ENCODE measurements around the gene TTYH3. TPM values are rescaled to one million over a fixed set of nuclear protein-coding genes. Genes with fewer than 3 reads are reported as not detected.
A peak's percentile ranks its signal among the peaks of the same experiment; 100 is the strongest.

The TTYH3 gene
- total and polyA plus RNA-seq, 2 of the 8 experiments (the other 6 are each of a cell fraction or from before 2014, with no cell fraction given) = 66.2 to 169 TPM

- CTCF ChIA-PET (ENCODE audit: partially characterized antibody) = interaction anchor here (1.4 to 7.6 kb wide), 3 partner anchors 17 to 31 kb away, joined by 4 to 92 read pairs (median 6); no protein-coding TSS in a partner anchor
- Histone ChIP-seq H3K56ac (replicated peaks; ENCODE audit: insufficient read length, low read depth, low read length) (no peak within 1 kb of the TSS), H2BK120ac (replicated peaks; ENCODE audit: low read depth, low read length) (no peak within 1 kb of the TSS), H3K4me2 (ENCODE audit: insufficient read depth in 1 of 2, low read depth in 2 of 2, low read length in 2 of 2) (peak within 1 kb of the TSS; percentile 64 to 85), H2BK15ac (ENCODE audit: low read length) (0 out of 2 replicates have a peak within 1 kb of the TSS, but pooled peaks have one; percentile 29), H2BK20ac (ENCODE audit: low read length) (no peak within 1 kb of the TSS), H3K4me1 (replicated peaks in 1 of 4; ENCODE audit: control insufficient read depth in 3 of 4, insufficient read depth in 4 of 4, low read length in 3 of 4) (peaks cover 0 to 11% (median 8%) of the 10 kb centered on the region in 4 experiments; a peak in 5 of 7 replicates), H3K27me3 (replicated peaks in 1 of 4; ENCODE audit: control insufficient read depth in 3 of 4, extremely low read depth in 1 of 4, insufficient read depth in 3 of 4, low read length in 3 of 4) (peaks cover 7 to 34% (median 30%) of the 10 kb centered on the region in 4 experiments), H4K8ac (ENCODE audit: extremely low read depth, insufficient read depth, low read length) (peak within 1 kb of the TSS; percentile 14; the same call in 1 of the 2 replicates), H3K23ac (ENCODE audit: insufficient read length) (no peak within 1 kb of the TSS), H2AFZ (ENCODE audit: low read length) (peak within 1 kb of the TSS; percentile 15; the same call in 1 of the 2 replicates), H3K36me3 (ENCODE audit: control insufficient read depth in 2 of 4, insufficient read depth in 4 of 4, low read length in 3 of 4) (no peaks in the 10 kb centered on the region; a peak in 1 of 8 replicates), H3K9ac (replicated peaks in 1 of 4; ENCODE audit: extremely low read depth in 1 of 4, low read depth in 3 of 4, low read length in 3 of 4) (no peak within 1 kb of the TSS; a peak in 1 of 7 replicates), H3K79me1 (ENCODE audit: low read depth, low read length) (peaks cover 3% of the 10 kb centered on the region; the same call in 1 of the 2 replicates), H4K5ac (ENCODE audit: insufficient read length, low read depth, low read length) (no peak within 1 kb of the TSS), H2BK12ac (ENCODE audit: low read depth, low read length) (no peak within 1 kb of the TSS), H4K20me1 (replicated peaks in 1 of 2; ENCODE audit: control insufficient read depth in 1 of 2, insufficient read depth in 2 of 2, low read length in 2 of 2) (no peaks in the 10 kb centered on the region), H3K4ac (replicated peaks; ENCODE audit: insufficient read length, low read depth, low read length) (no peak within 1 kb of the TSS), H3K4me3 (ENCODE audit: extremely low read depth in 1 of 4, insufficient read depth in 2 of 4, low read depth in 3 of 4, low read length in 4 of 4) (peak within 1 kb of the TSS; percentile 25 to 63 (median 46)), H3K27ac (ENCODE audit: low read depth, low read length) (no peak within 1 kb of the TSS), H3K14ac (ENCODE audit: insufficient read length) (no peak within 1 kb of the TSS), H3K23me2 (ENCODE audit: low read depth, low read length) (peaks cover 3% of the 10 kb centered on the region; the same call in 1 of the 2 replicates), H2AK5ac (ENCODE audit: low read depth, low read length) (no peak within 1 kb of the TSS), H3K9me3 (ENCODE audit: insufficient read depth in 2 of 2, low read depth in 1 of 2, low read length in 1 of 2) (no peaks in the 10 kb centered on the region; a peak in 1 of 4 replicates), H2BK5ac (ENCODE audit: low read depth, low read length) (no peak within 1 kb of the TSS), H3K18ac (ENCODE audit: extremely low read depth, low read length) (no peak within 1 kb of the TSS; the same call in 1 of the 2 replicates), H3K79me2 (ENCODE audit: control insufficient read depth in 1 of 2, insufficient read depth in 2 of 2, low read length in 2 of 2) (no peaks in the 10 kb centered on the region), H4K91ac (replicated peaks; ENCODE audit: insufficient read length, low read length) (no peak within 1 kb of the TSS)
- peak in 1 of 2 experiments; percentile 59 for DNase-seq (ENCODE audit: low read depth in 1 of 2, low spot score in 2 of 2)
- TF ChIP-seq GABPA (IDR thresholded peaks at IDR 0.05; ENCODE audit: borderline replicate concordance, insufficient read depth, low read length) (0 out of 2 replicates have a peak, but pooled peaks have one; percentile 8), SUZ12 (IDR thresholded peaks at IDR 0.05; ENCODE audit: low read length) (no peak), CREB1 (IDR thresholded peaks at IDR 0.05) (no peak; the same call in 1 of the 2 replicates), EZH2 (IDR thresholded peaks at IDR 0.05; ENCODE audit: low read depth, low read length, severe bottlenecking) (peak; percentile 67), KDM4A (IDR thresholded peaks at IDR 0.05; ENCODE audit: low read depth, low read length, severe bottlenecking) (peak; percentile 60)
- POLR2A ChIA-PET (ENCODE audit: partially characterized antibody) = no interaction called here
- whole genome bisulfite sequencing, 2 experiments (ENCODE audit: extremely low coverage in 1 of 2, insufficient coverage in 1 of 2, insufficient read length in 1 of 2, insufficient replicate concordance in 2 of 2, low coverage in 1 of 2, low lambda C conversion rate in 2 of 2, missing lambda C conversion rate in 1 of 2) = 19% methylated on average over 15 of the region's 41 CpGs; no CpG with 5 or more reads in 1 of the 2 experiments
- no peak for FAIRE-seq
Measured at GRCh38 chr7:2687881-2688318, 56.1 kb downstream of the TTYH3 start, which contains the start of gene AMZ1. Gene AMZ1, plus strand, starts transcription at chr7:2688202. Its CDS starts 12,250 bp downstream, at chr7:2700452.

Measured in H1 (cell line).